ENCODE data around the gene ZNF467. TPM values are rescaled to one million over a fixed set of nuclear protein-coding genes. Genes with fewer than 3 reads are reported as not detected.

Gene ZNF467
- total RNA-seq, 5 donors from 2014 or later (not counting 1 experiment from before 2014, with no cell fraction given), result 3.0 to 5.3 (median 4.5) TPM

GRCh38 chr7:149779502-149779805 is 6.1 kb upstream of the ZNF467 start:
- ATAC-seq (replicated peaks in 1 of 4) (no peak), DNase-seq (no peak)
- Histone ChIP-seq H3K27ac (ENCODE audit: low read length) (no peak overlapping the region), H3K9me3 (no peaks in the 10 kb centered on the region), H3K36me3 (ENCODE audit: control insufficient read depth in 2 of 2, extremely low read depth in 1 of 2, insufficient read depth in 1 of 2, low read length in 1 of 2) (no peaks in the 10 kb centered on the region), H3K27me3 (replicated peaks in 1 of 2; ENCODE audit: control insufficient read depth in 2 of 2, extremely low read depth in 1 of 2, insufficient read depth in 2 of 2, low read length in 1 of 2) (peaks cover 0 to 7% of the 10 kb centered on the region in 2 experiments), H3K4me3 (ENCODE audit: control insufficient read depth in 1 of 2, extremely low read depth in 1 of 2, low read length in 1 of 2) (no peak overlapping the region), H3K4me1 (ENCODE audit: control insufficient read depth in 1 of 2, extremely low read depth in 1 of 2, insufficient read depth in 2 of 2, low read length in 2 of 2) (peaks cover 0 to 3% of the 10 kb centered on the region in 2 experiments)
- POLR2A ChIA-PET, result no interaction called here
- CTCF ChIA-PET, result no interaction called here
- 86% methylated on average over 3 of the region's 4 CpGs for WGBS (ENCODE audit: insufficient coverage)
- Mint-ChIP-seq H3K27me3 (no peaks in the 10 kb centered on the region), H3K4me1 (peaks cover 3 to 8% (median 5%) of the 10 kb centered on the region in 3 donors), H3K9me3 (no peaks in the 10 kb centered on the region), H3K36me3 (no peaks in the 10 kb centered on the region), H3K4me3 (no peak overlapping the region), H3K27ac (no peak overlapping the region)

- CTCF ChIA-PET, result no interaction called here
- H3K4me1 Mint-ChIP-seq, result peaks cover 7 to 11% (median 8%) of the 10 kb centered on the region in 3 donors
Measured at GRCh38 chr7:149778696-149779501, 5.5 kb upstream of the ZNF467 start.

GRCh38 chr7:149778327-149778637 is 4.9 kb upstream of the ZNF467 start:
- H3K4me3 Mint-ChIP-seq, result no peak overlapping the region
- peaks cover 7 to 11% (median 8%) of the 10 kb centered on the region in 3 donors for H3K4me1 Mint-ChIP-seq
- H3K27ac ChIP-seq (ENCODE audit: low read length), result no peak overlapping the region
- H3K9me3 Mint-ChIP-seq, result no peaks in the 10 kb centered on the region
- DNase-seq, result no peak
- H3K9me3 ChIP-seq, result no peaks in the 10 kb centered on the region
- no peak for ATAC-seq (replicated peaks in 1 of 4)
- H3K27me3 Mint-ChIP-seq, result no peaks in the 10 kb centered on the region
- H3K4me3 ChIP-seq (ENCODE audit: control insufficient read depth in 1 of 2, extremely low read depth in 1 of 2, low read length in 1 of 2), result no peak overlapping the region
- 100% methylated on average over 1 of the region's 5 CpGs for WGBS (ENCODE audit: insufficient coverage)
- peaks cover 0 to 12% of the 10 kb centered on the region in 2 experiments for H3K4me1 ChIP-seq (ENCODE audit: control insufficient read depth in 1 of 2, extremely low read depth in 1 of 2, insufficient read depth in 2 of 2, low read length in 2 of 2)
- no peaks in the 10 kb centered on the region for H3K36me3 Mint-ChIP-seq
- ChIA-PET POLR2A (no interaction called here), CTCF (interaction anchor here in 1 of 2 donors (0.5 kb wide), 1 partner anchor 537 kb away, joined by 7 read pairs; no protein-coding TSS in a partner anchor)
- no peak overlapping the region for H3K27ac Mint-ChIP-seq
- peaks cover 0 to 9% of the 10 kb centered on the region in 2 experiments for H3K27me3 ChIP-seq (replicated peaks in 1 of 2; ENCODE audit: control insufficient read depth in 2 of 2, extremely low read depth in 1 of 2, insufficient read depth in 2 of 2, low read length in 1 of 2)
- no peaks in the 10 kb centered on the region for H3K36me3 ChIP-seq (ENCODE audit: control insufficient read depth in 2 of 2, extremely low read depth in 1 of 2, insufficient read depth in 1 of 2, low read length in 1 of 2)

More at GRCh38 chr7:149778696-149779501, 5.5 kb upstream of the ZNF467 start:
- no peak overlapping the region for H3K4me3 ChIP-seq (ENCODE audit: control insufficient read depth in 1 of 2, extremely low read depth in 1 of 2, low read length in 1 of 2)
- no peaks in the 10 kb centered on the region for H3K36me3 ChIP-seq (ENCODE audit: control insufficient read depth in 2 of 2, extremely low read depth in 1 of 2, insufficient read depth in 1 of 2, low read length in 1 of 2)
- H3K36me3 Mint-ChIP-seq, result no peaks in the 10 kb centered on the region
- peaks cover 0 to 9% of the 10 kb centered on the region in 2 experiments for H3K27me3 ChIP-seq (replicated peaks in 1 of 2; ENCODE audit: control insufficient read depth in 2 of 2, extremely low read depth in 1 of 2, insufficient read depth in 2 of 2, low read length in 1 of 2)
- no peaks in the 10 kb centered on the region for H3K9me3 Mint-ChIP-seq
- H3K27me3 Mint-ChIP-seq, result no peaks in the 10 kb centered on the region
- DNase-seq, result no peak
- 70% methylated on average over 4 of the region's 11 CpGs for WGBS (ENCODE audit: insufficient coverage)
- H3K9me3 ChIP-seq, result no peaks in the 10 kb centered on the region
- no peak overlapping the region for H3K4me3 Mint-ChIP-seq
- no peak for ATAC-seq (replicated peaks in 1 of 4)
- H3K4me1 ChIP-seq (ENCODE audit: control insufficient read depth in 1 of 2, extremely low read depth in 1 of 2, insufficient read depth in 2 of 2, low read length in 2 of 2), result peaks cover 0 to 8% of the 10 kb centered on the region in 2 experiments
- POLR2A ChIA-PET, result no interaction called here
- no peak overlapping the region for H3K27ac ChIP-seq (ENCODE audit: low read length)
- no peak overlapping the region for H3K27ac Mint-ChIP-seq

- H3K9me3 ChIP-seq, result no peaks in the 10 kb centered on the region
- Mint-ChIP-seq H3K27me3 (no peaks in the 10 kb centered on the region), H3K36me3 (no peaks in the 10 kb centered on the region), H3K27ac (no peak overlapping the region), H3K4me1 (peaks cover 7 to 11% (median 8%) of the 10 kb centered on the region in 3 donors), H3K9me3 (no peaks in the 10 kb centered on the region), H3K4me3 (no peak overlapping the region)
- no peak overlapping the region for H3K4me3 ChIP-seq (ENCODE audit: control insufficient read depth in 1 of 2, extremely low read depth in 1 of 2, low read length in 1 of 2)
- no peak overlapping the region for H3K27ac ChIP-seq (ENCODE audit: low read length)
- POLR2A ChIA-PET, result no interaction called here
- ATAC-seq (replicated peaks in 1 of 4) (no peak), DNase-seq (no peak)
- peaks cover 0 to 14% of the 10 kb centered on the region in 2 experiments for H3K4me1 ChIP-seq (ENCODE audit: control insufficient read depth in 1 of 2, extremely low read depth in 1 of 2, insufficient read depth in 2 of 2, low read length in 2 of 2)
- WGBS (ENCODE audit: insufficient coverage), result 82% methylated on average over 13 of the region's 19 CpGs
- no peaks in the 10 kb centered on the region for H3K36me3 ChIP-seq (ENCODE audit: control insufficient read depth in 2 of 2, extremely low read depth in 1 of 2, insufficient read depth in 1 of 2, low read length in 1 of 2)
- peaks cover 0 to 7% of the 10 kb centered on the region in 2 experiments for H3K27me3 ChIP-seq (replicated peaks in 1 of 2; ENCODE audit: control insufficient read depth in 2 of 2, extremely low read depth in 1 of 2, insufficient read depth in 2 of 2, low read length in 1 of 2)
- CTCF ChIA-PET, result interaction anchor here in 1 of 2 donors (0.5 kb wide), 1 partner anchor 536 kb away, joined by 7 read pairs; no protein-coding TSS in a partner anchor
Measured at GRCh38 chr7:149777551-149778326, 4.4 kb upstream of the ZNF467 start.

GRCh38 chr7:149776848-149777407 is 3.5 kb upstream of the ZNF467 start:
- Mint-ChIP-seq H3K9me3 (no peaks in the 10 kb centered on the region), H3K27me3 (no peaks in the 10 kb centered on the region), H3K36me3 (no peaks in the 10 kb centered on the region), H3K4me3 (no peak overlapping the region), H3K4me1 (peaks cover 7 to 11% (median 8%) of the 10 kb centered on the region in 3 donors), H3K27ac (no peak overlapping the region)
- Histone ChIP-seq H3K27me3 (replicated peaks in 1 of 2; ENCODE audit: control insufficient read depth in 2 of 2, extremely low read depth in 1 of 2, insufficient read depth in 2 of 2, low read length in 1 of 2) (peaks cover 0 to 10% of the 10 kb centered on the region in 2 experiments), H3K4me3 (ENCODE audit: control insufficient read depth in 1 of 2, extremely low read depth in 1 of 2, low read length in 1 of 2) (no peak overlapping the region), H3K4me1 (ENCODE audit: control insufficient read depth in 1 of 2, extremely low read depth in 1 of 2, insufficient read depth in 2 of 2, low read length in 2 of 2) (peaks cover 0 to 19% of the 10 kb centered on the region in 2 experiments), H3K36me3 (ENCODE audit: control insufficient read depth in 2 of 2, extremely low read depth in 1 of 2, insufficient read depth in 1 of 2, low read length in 1 of 2) (no peaks in the 10 kb centered on the region), H3K27ac (ENCODE audit: low read length) (no peak overlapping the region), H3K9me3 (no peaks in the 10 kb centered on the region)
- POLR2A ChIA-PET, result no interaction called here
- CTCF ChIA-PET, result no interaction called here
- ATAC-seq (replicated peaks in 1 of 4) (no peak), DNase-seq (no peak)
- 83% methylated on average over 11 of the region's 13 CpGs for WGBS (ENCODE audit: insufficient coverage)

- no peaks in the 10 kb centered on the region for H3K9me3 ChIP-seq
- Mint-ChIP-seq H3K27ac (no peak overlapping the region), H3K4me3 (no peak overlapping the region), H3K27me3 (no peaks in the 10 kb centered on the region), H3K36me3 (no peaks in the 10 kb centered on the region), H3K4me1 (peaks cover 7 to 11% (median 8%) of the 10 kb centered on the region in 3 donors), H3K9me3 (no peaks in the 10 kb centered on the region)
- H3K4me3 ChIP-seq (ENCODE audit: control insufficient read depth in 1 of 2, extremely low read depth in 1 of 2, low read length in 1 of 2), result no peak overlapping the region
- ATAC-seq (replicated peaks in 1 of 4) (no peak), DNase-seq (no peak)
- CTCF ChIA-PET, result interaction anchor here in 1 of 2 donors (0.7 kb wide), 1 partner anchor 491 kb away, joined by 3 read pairs; no protein-coding TSS in a partner anchor
- 40% methylated on average over 6 of the region's 12 CpGs for WGBS (ENCODE audit: insufficient coverage)
- POLR2A ChIA-PET, result interaction anchor here in 1 of 2 donors (0.6 kb wide), 2 partner anchors 10 to 14 kb away, joined by 3 read pairs; no protein-coding TSS in a partner anchor
- H3K36me3 ChIP-seq (ENCODE audit: control insufficient read depth in 2 of 2, extremely low read depth in 1 of 2, insufficient read depth in 1 of 2, low read length in 1 of 2), result no peaks in the 10 kb centered on the region
- no peak overlapping the region for H3K27ac ChIP-seq (ENCODE audit: low read length)
- peaks cover 0 to 10% of the 10 kb centered on the region in 2 experiments for H3K27me3 ChIP-seq (replicated peaks in 1 of 2; ENCODE audit: control insufficient read depth in 2 of 2, extremely low read depth in 1 of 2, insufficient read depth in 2 of 2, low read length in 1 of 2)
- peaks cover under 1 to 21% of the 10 kb centered on the region in 2 experiments for H3K4me1 ChIP-seq (ENCODE audit: control insufficient read depth in 1 of 2, extremely low read depth in 1 of 2, insufficient read depth in 2 of 2, low read length in 2 of 2)
Measured at GRCh38 chr7:149776289-149776688, 2.9 kb upstream of the ZNF467 start.
